Measurements from ENCODE around the gene TBC1D22A. TPM values are rescaled to one million over a fixed set of nuclear protein-coding genes. Genes with fewer than 3 reads are reported as not detected.

Gene TBC1D22A
- total and polyA plus RNA-seq, 8 donors = 13.3 to 53.1 (median 21.5) TPM

DNA sequence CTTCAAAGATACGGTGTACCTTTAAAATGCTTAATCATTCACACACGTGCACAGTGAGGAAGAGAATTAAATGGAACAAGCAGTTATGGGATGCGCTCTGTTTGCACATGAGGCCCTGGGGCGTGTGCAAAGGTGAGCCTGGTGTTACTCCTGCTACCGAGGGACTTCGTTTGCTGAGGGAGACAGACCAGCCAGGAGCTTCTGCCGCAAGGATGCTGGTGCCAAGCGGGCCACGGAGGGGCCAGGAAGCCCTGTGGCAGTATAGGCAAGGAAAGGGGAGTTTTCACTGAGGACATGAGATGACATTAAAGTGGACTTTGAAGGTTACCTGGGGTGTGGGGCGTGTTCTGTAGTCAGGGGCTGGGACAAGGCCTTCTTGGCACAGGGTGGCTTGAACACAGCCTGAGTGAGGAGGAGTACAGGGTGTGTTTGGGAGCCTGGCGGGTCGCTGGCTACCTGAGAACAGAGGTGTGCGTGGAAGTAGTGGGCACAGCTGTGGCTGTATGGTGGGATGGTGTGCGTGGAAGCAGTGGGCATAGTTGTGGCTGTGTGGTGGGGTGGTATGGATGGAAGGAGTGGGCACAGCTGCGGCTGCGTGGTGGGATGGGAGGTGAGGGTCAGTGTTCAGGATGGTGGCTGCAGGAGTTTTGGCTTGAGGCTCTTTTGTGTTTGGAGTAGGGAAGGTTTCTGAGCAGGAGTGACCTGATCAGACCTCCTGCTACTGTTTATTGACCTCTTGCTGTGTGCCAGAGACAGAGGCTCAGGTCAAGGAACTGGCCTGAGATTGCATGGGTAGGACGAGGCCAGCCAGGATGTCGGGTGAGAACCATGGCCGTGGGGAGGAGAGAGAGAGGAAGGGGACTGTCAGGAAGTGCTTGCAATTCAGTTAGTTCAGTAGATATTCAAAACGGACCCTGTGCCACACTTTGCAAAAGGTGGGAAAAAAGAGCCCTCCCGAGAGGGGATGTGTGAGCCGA, 13.7 kb downstream of the TBC1D22A start:
- Histone ChIP-seq H3K27me3 (no peaks in the 10 kb centered on the region), H3K27ac (peak overlapping the region in 2 of 5 donors; percentile 59 to 74), H3K9me3 (no peaks in the 10 kb centered on the region), H3K4me1 (peaks cover 50 to 58% (median 55%) of the 10 kb centered on the region in 4 donors), H3K4me3 (no peak overlapping the region), H3K36me3 (peaks cover 0 to 6% (median 2%) of the 10 kb centered on the region in 4 donors)
- TF ChIP-seq EP300 (IDR thresholded peaks at IDR 0.05) = no peak
- TF ChIP-seq POLR2AphosphoS5 (IDR thresholded peaks at IDR 0.05) = peak in 1 of 3 donors; percentile 49
- peak in 1 of 2 donors; percentile 45 for DNase-seq
- intact Hi-C loops (cut with DNase I; ENCODE audit: low total_unique reads) = no loop called here
- WGBS, 5 donors = 68 to 76% (median 69%) methylated on average over 22 of the region's 22 CpGs

DNA sequence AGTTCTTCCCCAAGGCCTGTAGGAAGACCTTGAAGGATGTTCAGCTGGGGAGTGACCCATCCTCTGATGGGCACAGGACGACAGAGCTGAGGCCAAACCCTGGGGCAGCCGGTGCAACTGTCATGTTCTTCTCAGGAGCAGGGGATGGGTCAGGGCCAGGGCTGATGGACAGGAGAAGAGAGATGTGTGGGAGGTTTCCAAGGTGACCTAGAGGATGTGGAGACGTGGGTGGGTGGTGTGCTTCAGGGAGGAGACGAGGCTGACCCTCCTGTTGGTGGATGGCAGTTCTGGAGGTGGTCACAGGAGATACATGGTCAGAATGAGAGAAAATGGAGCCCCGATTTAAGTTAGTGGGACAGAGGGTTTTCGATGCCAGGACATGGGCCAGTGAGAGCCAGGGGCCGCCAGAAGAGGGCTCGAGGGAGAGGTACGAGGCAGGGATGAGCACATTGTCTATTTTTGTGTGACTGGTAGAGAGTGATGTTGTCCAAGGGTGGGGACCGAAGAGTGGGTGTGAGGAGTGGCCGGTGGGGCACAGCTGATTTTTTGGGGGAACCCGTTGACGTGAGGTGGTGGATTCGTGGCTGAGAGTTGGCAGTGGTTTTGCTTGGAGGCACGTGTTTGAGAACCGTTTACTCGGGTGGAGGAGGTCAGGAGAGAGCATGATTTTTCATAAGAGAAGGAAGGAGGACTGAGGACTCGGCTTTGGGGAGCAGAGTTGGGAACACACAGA, 14.6 kb downstream of the TBC1D22A start:
- intact Hi-C loops (cut with DNase I; ENCODE audit: low total_unique reads) = no loop called here
- 59 to 64% (median 60%) methylated on average over 18 of the region's 18 CpGs for WGBS, 5 donors
- peaks cover 50 to 58% (median 54%) of the 10 kb centered on the region in 4 donors for H3K4me1 ChIP-seq
- H3K27ac ChIP-seq = peak overlapping the region in 3 of 5 donors; percentile 1 to 7 (median 6)
- H3K27me3 ChIP-seq = no peaks in the 10 kb centered on the region
- no peaks in the 10 kb centered on the region for H3K9me3 ChIP-seq
- peaks cover 0 to 10% (median 2%) of the 10 kb centered on the region in 4 donors for H3K36me3 ChIP-seq
- DNase-seq = no peak
- H3K4me3 ChIP-seq = no peak overlapping the region
- no peak for TF ChIP-seq POLR2AphosphoS5 (IDR thresholded peaks at IDR 0.05)
- TF ChIP-seq EP300 (IDR thresholded peaks at IDR 0.05) = no peak
- no peak for TF ChIP-seq POLR2A (IDR thresholded peaks at IDR 0.05)
- TF ChIP-seq, protein P1, sequence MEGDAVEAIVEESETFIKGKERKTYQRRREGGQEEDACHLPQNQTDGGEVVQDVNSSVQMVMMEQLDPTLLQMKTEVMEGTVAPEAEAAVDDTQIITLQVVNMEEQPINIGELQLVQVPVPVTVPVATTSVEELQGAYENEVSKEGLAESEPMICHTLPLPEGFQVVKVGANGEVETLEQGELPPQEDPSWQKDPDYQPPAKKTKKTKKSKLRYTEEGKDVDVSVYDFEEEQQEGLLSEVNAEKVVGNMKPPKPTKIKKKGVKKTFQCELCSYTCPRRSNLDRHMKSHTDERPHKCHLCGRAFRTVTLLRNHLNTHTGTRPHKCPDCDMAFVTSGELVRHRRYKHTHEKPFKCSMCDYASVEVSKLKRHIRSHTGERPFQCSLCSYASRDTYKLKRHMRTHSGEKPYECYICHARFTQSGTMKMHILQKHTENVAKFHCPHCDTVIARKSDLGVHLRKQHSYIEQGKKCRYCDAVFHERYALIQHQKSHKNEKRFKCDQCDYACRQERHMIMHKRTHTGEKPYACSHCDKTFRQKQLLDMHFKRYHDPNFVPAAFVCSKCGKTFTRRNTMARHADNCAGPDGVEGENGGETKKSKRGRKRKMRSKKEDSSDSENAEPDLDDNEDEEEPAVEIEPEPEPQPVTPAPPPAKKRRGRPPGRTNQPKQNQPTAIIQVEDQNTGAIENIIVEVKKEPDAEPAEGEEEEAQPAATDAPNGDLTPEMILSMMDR (IDR thresholded peaks at IDR 0.05) = no peak

DNA sequence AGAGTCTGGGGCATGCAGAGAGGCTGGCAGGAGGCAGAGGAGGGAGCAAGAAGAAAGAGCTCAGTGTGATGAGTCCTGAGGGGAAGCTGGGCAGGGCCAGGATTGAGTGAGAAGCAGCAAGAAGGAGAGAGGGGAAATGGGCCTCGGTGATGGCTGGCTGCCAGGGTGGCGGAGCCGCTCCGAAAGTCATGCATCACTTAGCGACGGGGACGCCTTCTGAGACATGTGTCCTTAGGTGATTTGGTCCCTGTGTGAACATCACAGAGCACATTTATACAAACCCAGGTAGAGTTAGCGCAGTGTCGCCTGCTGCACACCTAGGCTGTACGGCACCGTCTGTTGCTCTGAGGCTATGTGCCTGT, 15.1 kb downstream of the TBC1D22A start:
- Histone ChIP-seq H3K27me3 (no peaks in the 10 kb centered on the region), H3K4me1 (peaks cover 50 to 58% (median 54%) of the 10 kb centered on the region in 4 donors), H3K9me3 (no peaks in the 10 kb centered on the region), H3K27ac (peak overlapping the region in 2 of 5 donors; percentile 6 to 7), H3K4me3 (no peak overlapping the region), H3K36me3 (peaks cover 0 to 10% (median 2%) of the 10 kb centered on the region in 4 donors)
- WGBS, 5 donors = 47 to 72% (median 52%) methylated on average over 11 of the region's 11 CpGs
- intact Hi-C loops (cut with DNase I; ENCODE audit: low total_unique reads) = no loop called here
- TF ChIP-seq EP300 (IDR thresholded peaks at IDR 0.05) = no peak
- TF ChIP-seq, protein P1 (IDR thresholded peaks at IDR 0.05) = no peak
- no peak for TF ChIP-seq POLR2A (IDR thresholded peaks at IDR 0.05)
- no peak for TF ChIP-seq POLR2AphosphoS5 (IDR thresholded peaks at IDR 0.05)
- peak; percentile 43 to 57 for DNase-seq

DNA sequence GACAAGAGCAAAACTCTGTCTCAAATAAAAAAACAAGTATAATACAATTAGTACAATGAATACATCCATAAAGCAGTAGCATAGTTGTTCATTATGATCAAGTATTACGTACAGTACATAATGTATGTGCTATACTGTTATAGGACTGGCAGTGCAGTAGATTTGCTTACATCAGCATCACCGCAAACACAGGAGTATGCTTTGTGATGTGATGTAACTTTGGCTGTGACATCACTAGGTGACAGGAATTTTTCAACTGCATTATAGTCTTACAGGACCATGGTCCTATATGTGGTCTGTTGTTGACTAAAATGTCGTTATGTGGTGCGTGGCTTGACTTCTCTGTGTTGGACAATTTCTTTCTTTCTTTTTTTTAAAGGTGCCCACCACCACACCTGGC, 16.6 kb downstream of the TBC1D22A start:
- WGBS, 5 donors = 95 to 98% (median 97%) methylated on average over 4 of the region's 4 CpGs
- intact Hi-C loops (cut with DNase I; ENCODE audit: low total_unique reads) = no loop called here

More for the DNA sequence above, 16.6 kb downstream of the TBC1D22A start:
- Histone ChIP-seq H3K4me3 (no peak overlapping the region), H3K27me3 (no peaks in the 10 kb centered on the region), H3K27ac (no peak overlapping the region), H3K36me3 (peaks cover 0 to 10% (median 2%) of the 10 kb centered on the region in 4 donors), H3K4me1 (peaks cover 37 to 48% (median 43%) of the 10 kb centered on the region in 4 donors), H3K9me3 (no peaks in the 10 kb centered on the region)
- DNase-seq = no peak
- TF ChIP-seq, protein P1 (IDR thresholded peaks at IDR 0.05) = no peak
- TF ChIP-seq POLR2AphosphoS5 (IDR thresholded peaks at IDR 0.05) = no peak
